GM12873 (cell line): ENCODE measurements around the gene PRR14L.

ENCODE experiments used
- TF ChIP-seq, protein P1 (sequence below): IDR thresholded peaks from 2 replicates; pipeline ENCODE4 v1.5.1; 2012; ENCODE audit warnings: low read depth, mild to moderate bottlenecking, moderate library complexity, low read length, control low read depth; ENCODE audit not compliant: insufficient read depth; ENCODE audit errors: missing control alignments

The PRR14L gene

DNA sequence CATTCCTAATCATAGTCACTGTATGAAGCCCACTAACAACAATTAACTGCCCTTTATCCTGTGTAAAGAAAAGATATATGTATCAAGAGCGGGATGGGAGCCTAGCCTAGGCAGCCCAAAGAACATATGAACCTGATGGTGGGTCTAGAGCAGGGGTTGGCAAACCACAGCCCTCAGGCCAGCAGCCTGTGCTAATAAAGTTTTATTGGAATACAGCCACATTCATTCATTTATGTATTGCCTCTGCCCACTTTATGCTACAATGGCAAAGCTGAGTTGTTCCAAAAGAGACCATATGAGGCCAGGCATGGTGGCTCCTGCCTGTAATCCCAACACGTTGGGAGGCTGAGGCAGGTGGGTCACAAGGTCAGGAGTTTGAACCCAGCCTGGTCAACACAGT, 13.5 kb downstream of the PRR14L start:
- TF ChIP-seq, protein P1, sequence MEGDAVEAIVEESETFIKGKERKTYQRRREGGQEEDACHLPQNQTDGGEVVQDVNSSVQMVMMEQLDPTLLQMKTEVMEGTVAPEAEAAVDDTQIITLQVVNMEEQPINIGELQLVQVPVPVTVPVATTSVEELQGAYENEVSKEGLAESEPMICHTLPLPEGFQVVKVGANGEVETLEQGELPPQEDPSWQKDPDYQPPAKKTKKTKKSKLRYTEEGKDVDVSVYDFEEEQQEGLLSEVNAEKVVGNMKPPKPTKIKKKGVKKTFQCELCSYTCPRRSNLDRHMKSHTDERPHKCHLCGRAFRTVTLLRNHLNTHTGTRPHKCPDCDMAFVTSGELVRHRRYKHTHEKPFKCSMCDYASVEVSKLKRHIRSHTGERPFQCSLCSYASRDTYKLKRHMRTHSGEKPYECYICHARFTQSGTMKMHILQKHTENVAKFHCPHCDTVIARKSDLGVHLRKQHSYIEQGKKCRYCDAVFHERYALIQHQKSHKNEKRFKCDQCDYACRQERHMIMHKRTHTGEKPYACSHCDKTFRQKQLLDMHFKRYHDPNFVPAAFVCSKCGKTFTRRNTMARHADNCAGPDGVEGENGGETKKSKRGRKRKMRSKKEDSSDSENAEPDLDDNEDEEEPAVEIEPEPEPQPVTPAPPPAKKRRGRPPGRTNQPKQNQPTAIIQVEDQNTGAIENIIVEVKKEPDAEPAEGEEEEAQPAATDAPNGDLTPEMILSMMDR: no peak

DNA sequence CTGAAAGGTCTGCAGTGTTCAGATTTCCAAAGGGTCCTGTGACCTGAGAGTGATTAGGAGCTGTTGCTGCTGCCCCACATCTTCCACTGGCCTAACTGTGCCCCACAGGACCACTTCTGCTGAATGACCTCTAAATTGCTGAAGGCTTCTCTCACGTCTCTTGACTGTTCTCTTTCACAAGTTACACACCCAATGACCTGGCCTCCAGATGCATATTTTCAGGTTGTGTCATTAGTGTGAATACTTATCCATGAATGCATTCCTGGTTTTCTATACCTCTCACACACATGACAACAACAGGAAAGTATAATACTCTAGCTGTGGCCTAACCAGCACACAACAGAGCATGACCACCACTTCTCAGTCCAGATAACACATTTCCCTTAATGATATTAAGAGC, 15.4 kb downstream of the PRR14L start:
- TF ChIP-seq, protein P1: no peak

DNA sequence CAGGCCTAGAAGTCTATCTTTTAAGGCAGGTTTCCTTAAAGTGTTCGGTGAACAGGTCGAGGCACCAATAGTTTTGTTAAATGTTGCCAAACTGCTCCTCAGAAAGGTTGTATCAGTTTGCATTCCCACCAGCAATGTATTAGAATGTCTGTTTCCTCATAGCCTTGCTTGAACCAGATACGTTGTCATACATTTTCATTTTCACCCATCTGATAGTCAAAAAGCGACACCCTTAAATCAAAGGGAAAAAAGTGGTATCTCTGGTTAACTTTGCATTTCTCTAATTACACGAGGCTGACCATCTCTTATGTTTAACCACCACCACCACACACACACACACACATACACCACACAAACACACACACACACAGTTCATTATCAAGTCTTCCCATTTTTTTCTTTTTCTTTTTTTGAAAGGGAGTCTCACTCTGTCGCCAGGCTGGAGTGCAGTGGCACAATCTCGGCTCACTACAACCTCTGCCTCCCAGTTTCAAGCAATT, 16.3 kb downstream of the PRR14L start:
- TF ChIP-seq, protein P1: no peak

DNA sequence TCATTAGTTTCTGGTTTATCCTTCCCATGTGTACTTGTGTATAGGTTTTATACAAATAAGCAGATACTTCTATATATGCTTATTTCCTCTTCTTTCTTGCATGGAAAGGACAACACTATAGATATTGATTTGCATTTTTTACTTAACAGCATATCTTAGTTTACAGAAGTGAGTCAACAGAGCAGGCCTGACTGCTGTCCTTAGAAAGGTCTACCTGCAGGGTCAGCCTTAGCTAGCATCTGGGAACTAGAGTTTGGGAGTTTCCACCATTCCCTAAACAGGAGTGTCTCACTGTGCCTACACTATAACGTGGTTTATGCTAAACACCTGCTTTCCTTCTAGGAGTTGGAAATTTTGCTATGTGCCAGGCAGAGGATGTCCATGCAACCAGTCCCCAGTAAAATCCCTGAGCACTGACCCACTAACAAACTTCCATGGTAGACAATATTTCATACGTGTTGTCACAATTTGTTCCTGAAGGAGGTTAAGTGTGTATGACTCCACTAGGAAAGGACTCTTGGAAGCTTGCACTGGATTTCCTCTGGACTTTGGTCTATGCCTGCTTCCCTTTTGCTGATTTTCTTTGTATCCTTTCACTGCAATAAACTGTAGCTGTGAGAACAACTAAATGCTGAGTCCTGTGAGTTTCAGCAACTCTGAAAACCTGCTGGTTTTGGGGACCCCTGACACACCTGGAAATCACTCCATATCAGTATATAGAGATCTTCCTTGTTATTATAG, 17.7 kb downstream of the PRR14L start:
- TF ChIP-seq, protein P1: no peak

DNA sequence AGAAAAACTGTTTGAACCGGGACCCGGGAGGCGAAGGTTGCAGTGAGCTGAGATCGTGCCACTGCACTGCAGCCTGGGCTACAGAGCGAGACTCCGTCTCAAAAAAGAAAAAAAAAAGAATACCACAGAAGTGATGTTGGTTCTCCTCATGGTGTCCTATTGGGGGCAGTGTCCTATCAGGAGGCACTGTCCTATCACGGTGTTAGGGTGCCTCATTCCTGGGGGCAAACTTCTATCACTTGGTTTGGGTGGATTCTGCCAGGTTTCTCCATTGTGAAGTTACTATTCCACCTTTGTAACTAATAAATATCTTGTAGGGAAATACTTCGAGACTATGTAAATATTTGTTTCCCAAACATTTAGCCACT, 19.6 kb downstream of the PRR14L start:
- TF ChIP-seq, protein P1: peak; percentile 27

DNA sequence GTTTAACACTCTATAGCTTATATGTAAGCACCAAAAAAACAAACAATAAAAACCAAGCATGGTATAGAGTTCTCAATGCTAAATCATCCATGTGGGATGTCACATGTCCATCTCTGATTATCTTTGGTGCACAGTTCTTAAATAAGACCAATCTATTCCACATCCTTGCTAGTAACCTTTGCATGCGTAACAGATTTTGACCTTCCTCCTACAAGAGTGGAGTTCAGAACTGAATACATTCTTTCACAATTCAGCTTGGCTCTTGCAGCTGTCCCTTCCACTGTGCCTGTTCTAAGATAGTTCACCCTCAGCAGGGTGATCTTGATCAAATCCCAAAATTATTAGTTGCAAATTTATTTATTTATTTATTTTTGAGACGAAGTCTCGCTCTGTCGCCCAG, 21.1 kb downstream of the PRR14L start:
- TF ChIP-seq, protein P1: no peak

DNA sequence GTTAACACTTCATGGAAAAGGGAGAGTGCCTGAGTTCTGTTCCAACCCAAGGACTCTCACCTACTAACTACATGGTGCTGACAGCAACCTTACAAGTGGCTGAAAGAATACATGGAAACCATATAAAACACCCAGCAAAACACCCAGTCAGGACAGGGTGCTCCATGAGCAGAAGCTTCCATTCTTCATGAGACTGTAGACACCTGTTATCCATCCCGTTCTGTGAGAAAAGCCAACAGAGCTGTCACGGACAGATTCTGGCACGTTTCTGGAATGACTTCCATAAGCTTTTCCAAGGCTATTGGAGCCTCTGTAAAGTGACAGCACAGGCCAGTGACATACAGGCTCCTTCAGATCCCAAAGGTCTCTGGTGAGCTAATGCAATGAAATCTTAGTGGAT, 23.2 kb downstream of the PRR14L start:
- TF ChIP-seq, protein P1: no peak
